Mesenchymal stem cell (in vitro differentiated cells and primary cell): ENCODE data around the gene IGFBP2.

Experiments
- DNase-seq: peaks from one replicate; pipeline ENCODE4 v3.0.0-alpha.2; 2013
- H2AFZ ChIP-seq: one replicate; pipeline ENCODE4 v1.6.1; 2013; ENCODE audit warnings: low read depth, mild to moderate bottlenecking, control low read depth, inconsistent platforms, low read length, moderate library complexity
- H2AK5ac ChIP-seq: 2 replicates; pipeline ENCODE4 v1.6.1; 2013; ENCODE audit warnings: low read length, moderate library complexity, mild to moderate bottlenecking, inconsistent platforms; ENCODE audit not compliant: severe bottlenecking
- H2BK120ac ChIP-seq: one replicate; pipeline ENCODE4 v1.6.1; 2013; ENCODE audit warnings: low read depth, mild to moderate bottlenecking, inconsistent platforms, low read length, moderate library complexity
- H2BK12ac ChIP-seq, 2 experiments: one replicate each; pipeline ENCODE4 v1.6.1; 2013; ENCODE audit warnings: inconsistent platforms in 2 of 2, low read length in 2 of 2, mild to moderate bottlenecking in 2 of 2, moderate library complexity in 2 of 2, control low read depth in 1 of 2
- H2BK15ac ChIP-seq: one replicate; pipeline ENCODE4 v1.6.1; 2013; ENCODE audit warnings: mild to moderate bottlenecking, low read depth, inconsistent platforms; ENCODE audit not compliant: poor library complexity, severe bottlenecking
- H2BK5ac ChIP-seq: 2 replicates; pipeline ENCODE4 v1.6.1; 2013; ENCODE audit warnings: low read depth, mild to moderate bottlenecking, low read length, control low read depth, inconsistent platforms; ENCODE audit not compliant: poor library complexity, severe bottlenecking
- H3K14ac ChIP-seq, 2 experiments: one replicate each; pipeline ENCODE4 v1.6.1; 2013; ENCODE audit warnings: inconsistent platforms in 2 of 2, low read length in 2 of 2, control low read depth in 1 of 2, mild to moderate bottlenecking in 1 of 2, moderate library complexity in 1 of 2
- H3K18ac ChIP-seq, 2 experiments: one replicate each; pipeline ENCODE4 v1.6.1; 2013; ENCODE audit warnings: inconsistent platforms in 2 of 2, low read length in 2 of 2, control low read depth in 1 of 2, low read depth in 1 of 2, mild to moderate bottlenecking in 1 of 2
- H3K23ac ChIP-seq, 2 experiments: one replicate each; pipeline ENCODE4 v1.6.1; 2013; ENCODE audit warnings: inconsistent platforms in 2 of 2, low read length in 2 of 2, mild to moderate bottlenecking in 2 of 2, moderate library complexity in 2 of 2, control low read depth in 1 of 2
- H3K27ac ChIP-seq: 2 replicates; pipeline ENCODE4 v1.5.1; 2013; ENCODE audit warnings: mild to moderate bottlenecking, moderate library complexity, low read length, control low read depth, inconsistent platforms; ENCODE audit not compliant: poor library complexity, severe bottlenecking
- H3K27me3 ChIP-seq, 2 experiments: 2 replicates each; pipeline versions ENCODE4 v1.6.1 to v1.7.0; 2013; ENCODE audit warnings: low read length in 2 of 2, mild to moderate bottlenecking in 2 of 2, moderate library complexity in 2 of 2, control low read depth in 1 of 2, inconsistent platforms in 1 of 2; ENCODE audit not compliant: control insufficient read depth in 1 of 2, insufficient read depth in 1 of 2
- H3K36me3 ChIP-seq, 2 experiments: 2 replicates each; pipeline versions ENCODE4 v1.6.1 to v1.7.0; 2013; ENCODE audit warnings: low read length in 2 of 2, control low read depth in 1 of 2, inconsistent platforms in 1 of 2, low read depth in 1 of 2, mild to moderate bottlenecking in 1 of 2; ENCODE audit not compliant: insufficient read depth in 2 of 2, control insufficient read depth in 1 of 2
- H3K4ac ChIP-seq, 2 experiments: one replicate each; pipeline ENCODE4 v1.6.1; 2013; ENCODE audit warnings: inconsistent platforms in 2 of 2, low read length in 2 of 2, mild to moderate bottlenecking in 2 of 2, moderate library complexity in 2 of 2, control low read depth in 1 of 2, low read depth in 1 of 2
- H3K4me1 ChIP-seq: 2 replicates; pipeline ENCODE4 v1.6.1; 2013; ENCODE audit warnings: low read depth, low read length, control low read depth; ENCODE audit not compliant: control insufficient read depth, insufficient read depth
- H3K4me2 ChIP-seq: 2 replicates; pipeline ENCODE4 v1.6.1; 2013; ENCODE audit warnings: low read length, mild to moderate bottlenecking, inconsistent platforms; ENCODE audit not compliant: poor library complexity, severe bottlenecking
- H3K4me3 ChIP-seq, 2 experiments: 2 replicates each; pipeline versions ENCODE4 v1.5.1 to v1.7.0; 2013; ENCODE audit warnings: low read length in 2 of 2, mild to moderate bottlenecking in 2 of 2, control low read depth in 1 of 2, low read depth in 1 of 2; ENCODE audit not compliant: insufficient read depth in 1 of 2
- H3K79me1 ChIP-seq: replicated peaks from 2 replicates; pipeline ENCODE4 v1.6.1; 2013; ENCODE audit warnings: mild to moderate bottlenecking, control low read depth, low read length, inconsistent platforms; ENCODE audit not compliant: poor library complexity, severe bottlenecking
- H3K9ac ChIP-seq: 2 replicates; pipeline ENCODE4 v1.7.0; 2013; ENCODE audit warnings: mild to moderate bottlenecking, low read length, moderate library complexity
- H3K9me3 ChIP-seq: 2 replicates; pipeline ENCODE4 v1.7.0; 2013; ENCODE audit warnings: mild to moderate bottlenecking, low read length; ENCODE audit not compliant: control insufficient read depth
- H4K8ac ChIP-seq: one replicate; pipeline ENCODE4 v1.6.1; 2013; ENCODE audit warnings: inconsistent platforms, mild to moderate bottlenecking, low read length, moderate library complexity
- H4K91ac ChIP-seq: one replicate; pipeline ENCODE4 v1.6.1; 2013; ENCODE audit warnings: mild to moderate bottlenecking, low read length, inconsistent platforms
- WGBS: methylation state at CpG from one replicate; pipeline ENCODE4 v1.1.7; 2013; ENCODE audit warnings: mixed read lengths; 5-methylcytosine and 5-hydroxymethylcytosine counted together

Gene IGFBP2

DNA sequence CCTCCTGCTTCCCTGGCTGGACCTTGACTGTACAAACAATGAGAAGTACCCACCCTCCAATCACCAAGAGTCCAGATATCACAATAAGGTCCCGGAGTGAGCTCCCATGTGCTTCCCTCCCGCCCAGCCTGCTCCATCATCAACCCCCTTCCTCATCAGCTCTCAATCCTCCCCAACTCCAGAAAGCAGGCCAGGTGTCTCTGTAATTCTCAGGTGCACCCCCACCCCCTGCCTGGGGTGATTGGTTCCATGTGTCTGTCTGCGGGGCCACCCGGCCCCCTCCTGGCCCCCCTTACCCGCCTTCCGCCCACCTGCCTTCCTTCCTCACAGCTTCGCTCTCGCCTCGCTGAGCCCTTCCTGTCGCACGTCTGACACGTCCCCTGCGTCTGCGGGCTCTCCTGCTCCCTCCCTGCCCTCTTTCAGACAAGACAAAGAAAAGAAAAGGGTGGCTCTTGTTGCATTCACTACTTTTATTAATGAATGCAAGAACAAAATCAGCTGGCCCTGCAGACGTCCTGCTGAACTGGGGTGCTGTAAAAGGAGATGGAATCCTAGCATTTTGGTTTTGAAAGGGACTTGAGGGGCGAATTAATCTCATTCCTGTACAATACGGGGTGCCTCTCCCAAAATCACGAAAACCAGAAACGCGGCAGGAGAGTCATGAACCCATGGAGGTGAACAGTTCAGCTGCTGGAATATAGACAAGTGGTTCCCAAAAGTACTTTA lies 26.5 kb upstream of the IGFBP2 start:
- Histone ChIP-seq H4K8ac (no peak overlapping the region), H2BK120ac (no peak overlapping the region), H4K91ac (no peak overlapping the region), H3K4ac (no peak overlapping the region), H2BK15ac (no peak overlapping the region), H3K9me3 (no peaks in the 10 kb centered on the region), H2AK5ac (no peak overlapping the region), H3K4me2 (no peak overlapping the region), H3K4me3 (no peak overlapping the region), H3K36me3 (no peaks in the 10 kb centered on the region), H3K18ac (no peak overlapping the region), H2BK12ac (no peak overlapping the region), H3K27ac (no peak overlapping the region), H3K14ac (no peak overlapping the region), H2AFZ (no peak overlapping the region), H2BK5ac (no peak overlapping the region), H3K27me3 (peaks cover 45 to 87% of the 10 kb centered on the region in 2 experiments), H3K9ac (no peak overlapping the region), H3K23ac (no peak overlapping the region), H3K79me1 (no peaks in the 10 kb centered on the region), H3K4me1 (peaks cover 6% of the 10 kb centered on the region)
- no peak for DNase-seq
- 25% methylated on average over 17 of the region's 20 CpGs for WGBS

DNA sequence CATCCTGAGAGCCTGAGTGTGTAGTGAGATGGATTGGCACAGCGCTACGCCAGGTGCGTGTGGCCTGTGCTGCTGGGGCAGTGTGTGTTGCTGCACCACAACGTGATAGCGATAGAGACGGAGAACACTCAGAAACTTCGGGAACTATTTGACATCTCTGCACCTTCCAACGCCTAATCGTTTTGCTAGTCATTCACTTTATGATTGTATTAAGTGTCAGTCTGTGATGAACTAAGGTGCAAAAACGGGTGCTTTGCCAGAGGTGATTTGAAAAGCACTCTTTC lies 26.0 kb upstream of the IGFBP2 start:
- no peaks in the 10 kb centered on the region for H3K36me3 ChIP-seq
- H2BK15ac ChIP-seq: no peak overlapping the region
- H4K91ac ChIP-seq: no peak overlapping the region
- no peak overlapping the region for H3K4me3 ChIP-seq
- DNase-seq: no peak
- no peaks in the 10 kb centered on the region for H3K79me1 ChIP-seq
- no peaks in the 10 kb centered on the region for H3K9me3 ChIP-seq
- H2BK12ac ChIP-seq: no peak overlapping the region
- no peak overlapping the region for H3K4ac ChIP-seq
- H2AFZ ChIP-seq: no peak overlapping the region
- H2AK5ac ChIP-seq: no peak overlapping the region
- no peak overlapping the region for H2BK120ac ChIP-seq
- no peak overlapping the region for H3K14ac ChIP-seq
- 87% methylated on average over 10 of the region's 10 CpGs for WGBS
- H3K4me1 ChIP-seq: peaks cover 6% of the 10 kb centered on the region
- no peak overlapping the region for H2BK5ac ChIP-seq
- no peak overlapping the region for H3K23ac ChIP-seq
- no peak overlapping the region for H3K27ac ChIP-seq
- H3K18ac ChIP-seq: no peak overlapping the region
- no peak overlapping the region for H3K4me2 ChIP-seq
- H4K8ac ChIP-seq: no peak overlapping the region
- no peak overlapping the region for H3K9ac ChIP-seq
- peaks cover 40 to 85% of the 10 kb centered on the region in 2 experiments for H3K27me3 ChIP-seq

DNA sequence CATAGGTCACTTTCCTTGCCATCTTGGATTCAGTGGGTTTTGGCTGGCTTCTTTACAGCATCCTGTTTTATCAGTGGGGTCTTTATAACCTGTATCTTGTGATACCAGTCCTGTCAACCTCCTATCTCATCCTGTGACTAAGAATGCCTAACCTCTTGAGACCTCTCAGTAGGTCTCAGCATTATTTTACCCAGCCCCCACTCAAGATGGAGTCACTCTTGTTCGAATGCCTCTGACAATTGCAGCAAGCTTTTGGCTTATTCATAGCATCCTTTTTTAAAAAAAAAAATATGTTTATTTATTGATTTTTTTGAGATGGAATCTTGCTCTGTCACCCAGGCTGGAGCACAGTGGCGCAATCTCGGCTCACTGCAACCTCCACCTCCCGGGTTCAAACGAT lies 24.7 kb upstream of the IGFBP2 start:
- H2AFZ ChIP-seq: no peak overlapping the region
- no peaks in the 10 kb centered on the region for H3K36me3 ChIP-seq
- H4K91ac ChIP-seq: no peak overlapping the region
- H3K4me2 ChIP-seq: no peak overlapping the region
- no peak overlapping the region for H3K14ac ChIP-seq
- H3K23ac ChIP-seq: no peak overlapping the region
- H3K27me3 ChIP-seq: peaks cover 30 to 83% of the 10 kb centered on the region in 2 experiments
- H2BK15ac ChIP-seq: no peak overlapping the region
- no peak for DNase-seq
- H2BK12ac ChIP-seq: no peak overlapping the region
- H3K4me3 ChIP-seq: no peak overlapping the region
- H2BK5ac ChIP-seq: no peak overlapping the region
- no peaks in the 10 kb centered on the region for H3K9me3 ChIP-seq
- no peak overlapping the region for H3K9ac ChIP-seq
- no peak overlapping the region for H2BK120ac ChIP-seq
- 98% methylated on average over 4 of the region's 5 CpGs for WGBS
- peaks cover 3% of the 10 kb centered on the region for H3K4me1 ChIP-seq
- H3K18ac ChIP-seq: no peak overlapping the region
- H4K8ac ChIP-seq: no peak overlapping the region
- H3K27ac ChIP-seq: no peak overlapping the region
- no peak overlapping the region for H2AK5ac ChIP-seq
- no peaks in the 10 kb centered on the region for H3K79me1 ChIP-seq
- no peak overlapping the region for H3K4ac ChIP-seq

- Histone ChIP-seq H2BK120ac (no peak overlapping the region), H3K18ac (no peak overlapping the region), H3K36me3 (no peaks in the 10 kb centered on the region), H4K91ac (no peak overlapping the region), H4K8ac (no peak overlapping the region), H3K27ac (no peak overlapping the region), H3K4me3 (no peak overlapping the region), H3K9me3 (no peaks in the 10 kb centered on the region), H2BK15ac (no peak overlapping the region), H3K4me1 (peaks cover 3% of the 10 kb centered on the region), H3K27me3 (peaks cover 0 to 69% of the 10 kb centered on the region in 2 experiments), H2BK12ac (no peak overlapping the region), H2BK5ac (no peak overlapping the region), H3K4ac (no peak overlapping the region), H3K4me2 (no peak overlapping the region), H2AK5ac (no peak overlapping the region), H3K79me1 (no peaks in the 10 kb centered on the region), H3K23ac (no peak overlapping the region), H3K14ac (no peak overlapping the region), H3K9ac (no peak overlapping the region), H2AFZ (no peak overlapping the region)
- no peak for DNase-seq
- WGBS: 74% methylated on average over 7 of the region's 7 CpGs
These were observed 17.7 kb upstream of the IGFBP2 start for GRCh38 chr2:216615298-216616082.
